BLaER1 treated with 17β-estradiol and CSF1 and Interleukin-3, amounts not matched to agents 10 nM and 100 nM (cell line): ENCODE data around the gene CCDC144A.
"Not testable (repeated sequence)": the region's sequence is repeated elsewhere in the genome, so short reads cannot be mapped to it uniquely, and the experiment has no call there.

Source experiments
- H3K27ac ChIP-seq, 11 experiments: shearing (Covaris generic); formaldehyde crosslinking; 2 replicates each; pipeline ENCODE4 v1.8.1; 2022
- H3K27me3 ChIP-seq, 11 experiments: shearing (Covaris generic); formaldehyde crosslinking; 2 replicates each; pipeline ENCODE4 v1.8.1; 2022
- H3K36me3 ChIP-seq, 11 experiments: shearing (Covaris generic); formaldehyde crosslinking; 2 replicates each; pipeline ENCODE4 v1.8.1; 2022
- H3K4me1 ChIP-seq, 10 experiments: shearing (Covaris generic); formaldehyde crosslinking; 2 replicates each; pipeline ENCODE4 v1.8.1; 2022
- H3K4me2 ChIP-seq, 11 experiments: shearing (Covaris generic); formaldehyde crosslinking; 2 replicates each; pipeline ENCODE4 v1.8.1; 2022
- H3K4me3 ChIP-seq, 10 experiments: shearing (Covaris generic); formaldehyde crosslinking; 2 replicates each; pipeline ENCODE4 v1.8.1; 2022
- H3K9ac ChIP-seq, 11 experiments: shearing (Covaris generic); formaldehyde crosslinking; 2 replicates each; pipeline ENCODE4 v1.8.1; 2022
- H3K9me3 ChIP-seq, 11 experiments: shearing (Covaris generic); formaldehyde crosslinking; replicated peaks in 1 of 11; 2 replicates each; pipeline ENCODE4 v1.8.1; 2022
- H4K20me1 ChIP-seq, 11 experiments: shearing (Covaris generic); formaldehyde crosslinking; 2 replicates each; pipeline ENCODE4 v1.8.1; 2022
- Cebpa-rat ChIP-seq, 11 experiments: shearing (Covaris generic); IDR thresholded peaks; 2 replicates each; pipeline ENCODE4 v1.8.1; 2022

The CCDC144A gene

DNA sequence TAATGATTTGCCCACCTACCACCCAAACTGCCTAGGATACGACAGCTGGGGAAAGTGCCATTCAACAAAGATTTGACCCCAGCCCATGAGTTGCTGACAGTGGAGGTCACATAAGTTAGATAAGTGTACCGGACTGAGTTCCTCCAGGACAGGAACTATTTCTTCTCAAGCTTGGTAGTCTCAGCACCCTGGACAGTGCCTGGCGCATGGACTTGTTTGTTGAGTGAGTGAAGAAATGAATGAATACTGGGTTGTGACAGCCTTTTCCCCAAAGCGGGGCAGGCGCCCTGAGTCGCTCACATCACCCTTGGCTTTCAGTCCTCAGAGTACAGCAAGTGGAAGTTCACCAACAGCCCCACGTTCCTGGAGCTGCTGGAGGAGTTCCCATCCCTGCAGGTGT is 122.1 kb downstream of the CCDC144A start:
- H3K4me2 ChIP-seq, H3K9ac ChIP-seq, H3K27ac ChIP-seq, H4K20me1 ChIP-seq, H3K9me3 ChIP-seq, H3K36me3 ChIP-seq, H3K27me3 ChIP-seq, H3K4me3 ChIP-seq: not testable (repeated sequence)
- H3K4me1 ChIP-seq, result peaks cover 0 to 12% (median 9%) of the 10 kb centered on the region in 10 experiments; a peak in 16 of 20 replicates

GRCh38 chr17:16814439-16814838 is 124.4 kb downstream of the CCDC144A start:
- Histone ChIP-seq H3K4me3 (no peak overlapping the region), H3K9me3 (no peaks in the 10 kb centered on the region), H3K4me2 (peak overlapping the region in 9 of 11 experiments; percentile 35 to 80 (median 69); a peak in 17 of 22 replicates), H3K27ac (no peak overlapping the region), H3K9ac (no peak overlapping the region), H3K36me3 (no peaks in the 10 kb centered on the region), H3K4me1 (peaks cover 0 to 12% (median 9%) of the 10 kb centered on the region in 10 experiments; a peak in 16 of 20 replicates), H3K27me3 (no peaks in the 10 kb centered on the region), H4K20me1 (no peaks in the 10 kb centered on the region)
- no peak for TF ChIP-seq Cebpa-rat (IDR thresholded peaks at IDR 0.05)

DNA sequence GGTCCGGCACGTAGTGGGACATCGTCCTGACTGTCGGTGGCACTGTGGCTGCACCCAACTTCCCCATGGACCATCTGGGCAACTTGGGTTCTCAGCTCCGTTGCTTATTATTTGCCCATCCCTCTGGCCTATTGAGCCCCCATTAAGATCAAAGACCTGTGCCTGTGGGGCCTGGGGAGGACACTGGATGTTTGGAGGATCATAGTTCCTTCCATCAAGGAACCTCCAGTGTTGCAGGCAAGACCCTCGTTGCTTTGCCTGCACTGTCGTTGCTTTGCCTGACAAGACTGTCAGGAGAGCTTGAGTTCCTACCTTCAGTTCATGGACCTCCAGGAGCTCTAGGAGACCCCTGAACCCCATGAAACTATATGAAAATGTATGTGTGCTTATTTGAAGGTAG is 127.2 kb downstream of the CCDC144A start:
- Histone ChIP-seq H3K4me3 (no peak overlapping the region), H3K4me1 (peaks cover 0 to 17% (median 9%) of the 10 kb centered on the region in 10 experiments; a peak in 16 of 20 replicates), H3K9me3 (no peaks in the 10 kb centered on the region), H3K36me3 (no peaks in the 10 kb centered on the region), H3K9ac (no peak overlapping the region), H3K4me2 (no peak overlapping the region), H4K20me1 (no peaks in the 10 kb centered on the region), H3K27ac (no peak overlapping the region), H3K27me3 (no peaks in the 10 kb centered on the region)
- no peak for TF ChIP-seq Cebpa-rat (IDR thresholded peaks at IDR 0.05)

GRCh38 chr17:16817940-16818339 is 127.9 kb downstream of the CCDC144A start:
- not testable (repeated sequence) for H3K27ac ChIP-seq, H3K9me3 ChIP-seq, H4K20me1 ChIP-seq, H3K4me2 ChIP-seq, H3K36me3 ChIP-seq, H3K9ac ChIP-seq, H3K4me3 ChIP-seq, H3K27me3 ChIP-seq
- peaks cover 0 to 17% (median 9%) of the 10 kb centered on the region in 10 experiments; a peak in 16 of 20 replicates for H3K4me1 ChIP-seq

- Histone ChIP-seq H3K27ac (no peak overlapping the region), H3K27me3 (no peaks in the 10 kb centered on the region), H3K4me2 (no peak overlapping the region), H3K4me3 (no peak overlapping the region), H3K4me1 (peaks cover 0 to 17% (median 9%) of the 10 kb centered on the region in 10 experiments; a peak in 16 of 20 replicates), H4K20me1 (no peaks in the 10 kb centered on the region), H3K9ac (no peak overlapping the region), H3K9me3 (no peaks in the 10 kb centered on the region), H3K36me3 (no peaks in the 10 kb centered on the region)
- no peak for TF ChIP-seq Cebpa-rat (IDR thresholded peaks at IDR 0.05)
Measured at GRCh38 chr17:16818340-16818739, 128.3 kb downstream of the CCDC144A start.

DNA sequence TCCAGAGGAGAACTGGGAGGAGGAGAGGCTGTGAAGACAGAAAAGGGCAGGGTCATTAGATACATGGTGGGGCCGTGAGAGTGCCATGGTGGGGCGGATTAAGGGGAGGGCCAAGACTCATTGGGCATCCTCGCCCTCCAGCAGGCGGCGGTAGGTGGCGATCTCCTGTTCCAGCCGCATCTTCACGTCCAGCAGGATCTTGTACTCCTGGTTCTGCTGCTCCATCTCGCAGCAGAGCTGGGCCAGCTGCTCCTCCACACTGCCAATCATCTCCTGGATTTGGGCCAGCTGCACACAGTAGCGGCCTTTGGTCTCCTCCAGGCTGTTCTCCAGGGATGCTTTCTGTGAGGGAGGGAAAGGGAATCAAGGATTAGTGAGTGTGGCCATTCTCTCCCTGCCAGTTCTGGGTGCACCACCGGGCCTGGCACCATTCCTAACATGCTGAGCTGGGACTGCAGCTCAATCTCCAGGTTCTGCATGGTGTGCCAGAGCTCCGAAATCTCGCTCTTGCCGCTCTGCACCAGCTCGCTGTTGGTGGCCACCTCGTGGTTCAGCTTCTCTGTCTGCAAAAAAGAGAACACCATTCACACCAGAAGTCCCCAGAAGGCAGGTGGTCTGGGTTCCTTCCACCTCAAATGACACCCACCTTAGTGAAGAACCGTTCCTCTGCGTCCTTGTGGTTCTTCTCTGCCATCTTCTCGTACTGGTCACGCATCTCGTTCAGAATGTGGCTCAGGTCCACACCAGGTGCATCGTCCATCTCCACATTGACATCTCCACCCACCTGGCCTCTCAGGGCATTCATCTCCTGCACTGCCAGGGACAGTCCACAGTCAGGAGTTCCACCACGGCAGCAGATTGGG is 129.0 kb downstream of the CCDC144A start:
- no peak for TF ChIP-seq Cebpa-rat (IDR thresholded peaks at IDR 0.05)
- Histone ChIP-seq H3K9me3 (no peaks in the 10 kb centered on the region), H3K27ac (no peak overlapping the region), H4K20me1 (no peaks in the 10 kb centered on the region), H3K27me3 (no peaks in the 10 kb centered on the region), H3K4me2 (no peak overlapping the region), H3K4me1 (peaks cover 0 to 16% (median 8%) of the 10 kb centered on the region in 10 experiments; a peak in 16 of 20 replicates), H3K9ac (no peak overlapping the region), H3K36me3 (no peaks in the 10 kb centered on the region), H3K4me3 (no peak overlapping the region)

DNA sequence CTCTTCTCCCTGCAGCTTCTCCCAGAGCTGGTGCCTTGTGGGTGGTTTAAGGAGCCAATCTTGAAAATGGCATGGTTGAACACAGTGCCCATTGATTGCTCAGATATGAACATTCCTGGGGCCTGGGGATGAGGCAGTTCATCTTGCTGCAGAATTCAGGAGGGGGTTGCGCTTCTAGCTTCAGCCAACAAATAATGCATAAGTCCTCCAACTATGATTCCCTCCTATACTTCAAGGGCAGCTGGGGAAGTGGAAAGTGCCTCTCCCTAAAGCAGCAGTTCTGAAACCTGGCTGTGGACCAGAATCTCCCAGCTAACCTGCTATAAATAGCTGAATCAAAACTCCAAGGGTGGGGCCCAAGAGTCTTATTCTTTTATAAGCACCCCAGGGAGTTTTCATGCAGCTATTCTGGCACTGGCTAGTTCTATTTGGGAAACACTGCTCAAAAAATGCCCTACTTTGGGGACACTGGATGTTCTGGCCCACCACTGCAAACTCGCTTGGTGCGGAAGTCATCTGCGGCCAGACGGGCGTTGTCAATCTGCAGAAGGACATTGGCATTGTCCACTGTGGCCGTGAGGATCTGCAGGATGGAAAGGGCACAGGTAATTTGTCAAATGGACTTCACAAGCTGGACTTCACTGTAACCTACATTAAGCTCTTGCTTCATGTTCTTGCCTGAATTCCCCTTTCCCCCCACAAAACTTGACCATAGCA is 130.3 kb downstream of the CCDC144A start:
- Histone ChIP-seq H3K9me3 (no peaks in the 10 kb centered on the region), H3K4me1 (peaks cover 0 to 7% (median 0%) of the 10 kb centered on the region in 10 experiments; a peak in 3 of 20 replicates), H3K27ac (no peak overlapping the region), H4K20me1 (no peaks in the 10 kb centered on the region), H3K4me2 (0 out of 22 replicates have a peak overlapping the region, but pooled peaks of 2 of the 11 experiments have one; percentile 4 to 15), H3K36me3 (no peaks in the 10 kb centered on the region), H3K9ac (no peak overlapping the region), H3K4me3 (no peak overlapping the region), H3K27me3 (no peaks in the 10 kb centered on the region)
- TF ChIP-seq Cebpa-rat (IDR thresholded peaks at IDR 0.05), result no peak

- H3K4me3 ChIP-seq, result no peak overlapping the region
- no peak for TF ChIP-seq Cebpa-rat (IDR thresholded peaks at IDR 0.05)
- no peaks in the 10 kb centered on the region for H3K27me3 ChIP-seq
- no peak overlapping the region for H3K27ac ChIP-seq
- no peaks in the 10 kb centered on the region for H3K36me3 ChIP-seq
- no peaks in the 10 kb centered on the region for H3K9me3 ChIP-seq
- H4K20me1 ChIP-seq, result no peaks in the 10 kb centered on the region
- no peak overlapping the region for H3K4me2 ChIP-seq
- peaks cover 0 to 7% (median 0%) of the 10 kb centered on the region in 10 experiments; a peak in 3 of 20 replicates for H3K4me1 ChIP-seq
- no peak overlapping the region for H3K9ac ChIP-seq
Measured at GRCh38 chr17:16820979-16821543, 131.0 kb downstream of the CCDC144A start.

GRCh38 chr17:16822133-16822532 is 132.1 kb downstream of the CCDC144A start:
- not testable (repeated sequence) for H3K4me1 ChIP-seq, H3K4me2 ChIP-seq, H3K27me3 ChIP-seq, H3K27ac ChIP-seq, H3K9me3 ChIP-seq, H4K20me1 ChIP-seq, H3K4me3 ChIP-seq, H3K9ac ChIP-seq, H3K36me3 ChIP-seq

GRCh38 chr17:16823768-16824406 is 133.8 kb downstream of the CCDC144A start:
- H3K27ac ChIP-seq, H3K27me3 ChIP-seq, H4K20me1 ChIP-seq, H3K4me1 ChIP-seq, H3K36me3 ChIP-seq, H3K9ac ChIP-seq, H3K4me2 ChIP-seq, H3K4me3 ChIP-seq: not testable (repeated sequence)
- H3K9me3 ChIP-seq, result peaks cover 6 to 11% (median 8%) of the 10 kb centered on the region in 11 experiments; a peak in 14 of 22 replicates
